ENCODE measurements around the gene SCARB2. TPM values are rescaled to one million over a fixed set of nuclear protein-coding genes. Genes with fewer than 3 reads are reported as not detected.

The SCARB2 gene
- total RNA-seq, 8 experiments from 2014 or later = 79.7 to 230 (median 112) TPM

GRCh38 chr4:76216975-76217814 is 3.6 kb upstream of the SCARB2 start:
- no peak overlapping the region for H3K4me3 ChIP-seq
- peaks cover 10 to 12% of the 10 kb centered on the region in 2 donors for H3K4me1 ChIP-seq (replicated peaks in 1 of 2)
- ATAC-seq (replicated peaks in 6 of 8) = no peak
- in situ Hi-C loops (cut with MboI; ENCODE audit: low pct_unique_long_range_greater_than_20kb in 2 of 9, low sequenced_read_pairs in 9 of 9, unreplicated experiment in 9 of 9) = no loop called here
- 89 to 100% (median 100%) methylated on average over 1 to 5 of the region's 6 CpGs; no CpG with 5 or more reads in 2 of the 10 experiments for WGBS, 10 experiments
- H3K27ac ChIP-seq = no peak overlapping the region

- Histone ChIP-seq H3K27ac (no peak overlapping the region), H3K4me1 (replicated peaks in 1 of 2) (peaks cover 12 to 14% of the 10 kb centered on the region in 2 donors), H3K4me3 (no peak overlapping the region)
- in situ Hi-C loops (cut with MboI; ENCODE audit: low pct_unique_long_range_greater_than_20kb in 2 of 9, low sequenced_read_pairs in 9 of 9, unreplicated experiment in 9 of 9) = no loop called here
- WGBS, 10 experiments = 57 to 100% (median 94%) methylated on average over 1 to 2 of the region's 2 CpGs; no CpG with 5 or more reads in 3 of the 10 experiments
- ATAC-seq (replicated peaks in 6 of 8) = no peak
Observed at GRCh38 chr4:76216524-76216923, 2.9 kb upstream of the SCARB2 start.

GRCh38 chr4:76215077-76215476 is 1.5 kb upstream of the SCARB2 start:
- peak overlapping the region in 1 of 5 donors; percentile 95 for H3K4me3 ChIP-seq
- in situ Hi-C loops (cut with MboI; ENCODE audit: low pct_unique_long_range_greater_than_20kb in 2 of 9, low sequenced_read_pairs in 9 of 9, unreplicated experiment in 9 of 9) = no loop called here
- ATAC-seq (replicated peaks in 6 of 8) = no peak
- WGBS, 10 experiments = 80 to 100% (median 95%) methylated on average over 1 to 3 of the region's 3 CpGs; no CpG with 5 or more reads in 5 of the 10 experiments
- H3K27ac ChIP-seq = peak overlapping the region in 1 of 2 donors; percentile 95
- H3K4me1 ChIP-seq (replicated peaks in 1 of 2) = peaks cover 21 to 22% of the 10 kb centered on the region in 2 donors

GRCh38 chr4:76214177-76214675 is 602 bp upstream of the SCARB2 start:
- no peak for ATAC-seq (replicated peaks in 6 of 8)
- in situ Hi-C loops (cut with MboI; ENCODE audit: low pct_unique_long_range_greater_than_20kb in 2 of 9, low sequenced_read_pairs in 9 of 9, unreplicated experiment in 9 of 9) = no loop called here
- Histone ChIP-seq H3K4me3 (peak overlapping the region; percentile 68 to 95 (median 79)), H3K27ac (peak overlapping the region; percentile 95), H3K4me1 (replicated peaks in 1 of 2) (peaks cover 21 to 22% of the 10 kb centered on the region in 2 donors)
- 8 to 100% (median 58%) methylated on average over 1 to 5 of the region's 10 CpGs; no CpG with 5 or more reads in 4 of the 10 experiments for WGBS, 10 experiments

GRCh38 chr4:76212851-76213414 is 691 bp downstream of the SCARB2 start:
- WGBS, 10 experiments = 0 to 18% (median 2%) methylated on average over 1 to 7 of the region's 14 CpGs
- in situ Hi-C loops (cut with MboI; ENCODE audit: low pct_unique_long_range_greater_than_20kb in 2 of 9, low sequenced_read_pairs in 9 of 9, unreplicated experiment in 9 of 9) = no loop called here
- peak overlapping the region; percentile 95 for H3K27ac ChIP-seq

GRCh38 chr4:76211769-76212708 is 1.6 kb downstream of the SCARB2 start:
- Histone ChIP-seq H3K4me3 (peak overlapping the region; percentile 68 to 95 (median 79)), H3K27ac (peak overlapping the region; percentile 95), H3K4me1 (replicated peaks in 1 of 2) (peaks cover 38 to 40% of the 10 kb centered on the region in 2 donors)
- ATAC-seq (replicated peaks in 6 of 8) = no peak
- in situ Hi-C loops (cut with MboI; ENCODE audit: low pct_unique_long_range_greater_than_20kb in 2 of 9, low sequenced_read_pairs in 9 of 9, unreplicated experiment in 9 of 9) = no loop called here
- 0 to 60% (median 34%) methylated on average over 1 to 5 of the region's 6 CpGs for WGBS, 10 experiments

More at GRCh38 chr4:76212851-76213414, 691 bp downstream of the SCARB2 start:
- peak in 6 of 8 experiments; percentile 10 to 69 (median 32) for ATAC-seq (replicated peaks in 6 of 8)
- H3K4me3 ChIP-seq = peak overlapping the region; percentile 68 to 95 (median 79)
- peaks cover 29 to 32% of the 10 kb centered on the region in 2 donors for H3K4me1 ChIP-seq (replicated peaks in 1 of 2)

- Histone ChIP-seq H3K4me1 (replicated peaks in 1 of 2) (peaks cover 53% of the 10 kb centered on the region in 2 donors), H3K27ac (no peak overlapping the region), H3K4me3 (no peak overlapping the region)
- in situ Hi-C loops (cut with MboI; ENCODE audit: low pct_unique_long_range_greater_than_20kb in 2 of 9, low sequenced_read_pairs in 9 of 9, unreplicated experiment in 9 of 9) = no loop called here
- ATAC-seq (replicated peaks in 6 of 8) = no peak
- WGBS, 10 experiments = 29 to 100% (median 87%) methylated on average over 1 to 4 of the region's 4 CpGs; no CpG with 5 or more reads in 1 of the 10 experiments
Observed at GRCh38 chr4:76210452-76210851, 3.2 kb downstream of the SCARB2 start.

- peaks cover 50 to 53% of the 10 kb centered on the region in 2 donors for H3K4me1 ChIP-seq (replicated peaks in 1 of 2)
- no peak overlapping the region for H3K27ac ChIP-seq
- ATAC-seq (replicated peaks in 6 of 8) = no peak
- 82 to 100% (median 95%) methylated on average over 2 to 4 of the region's 4 CpGs; no CpG with 5 or more reads in 2 of the 10 experiments for WGBS, 10 experiments
- H3K4me3 ChIP-seq = no peak overlapping the region
- in situ Hi-C loops (cut with MboI; ENCODE audit: low pct_unique_long_range_greater_than_20kb in 2 of 9, low sequenced_read_pairs in 9 of 9, unreplicated experiment in 9 of 9) = no loop called here
Observed at GRCh38 chr4:76209881-76210280, 3.7 kb downstream of the SCARB2 start.

GRCh38 chr4:76208005-76208765 is 5.4 kb downstream of the SCARB2 start:
- WGBS, 10 experiments = 2 to 100% (median 49%) methylated on average over 1 to 9 of the region's 9 CpGs
- Histone ChIP-seq H3K27ac (no peak overlapping the region), H3K4me3 (no peak overlapping the region), H3K4me1 (replicated peaks in 1 of 2) (peaks cover 42 to 45% of the 10 kb centered on the region in 2 donors)
- peak in 4 of 8 experiments; percentile 26 to 74 (median 64) for ATAC-seq (replicated peaks in 6 of 8)
- in situ Hi-C loops (cut with MboI; ENCODE audit: low pct_unique_long_range_greater_than_20kb in 2 of 9, low sequenced_read_pairs in 9 of 9, unreplicated experiment in 9 of 9) = no loop called here

- in situ Hi-C loops (cut with MboI; ENCODE audit: low pct_unique_long_range_greater_than_20kb in 2 of 9, low sequenced_read_pairs in 9 of 9, unreplicated experiment in 9 of 9) = no loop called here
- no peak overlapping the region for H3K4me3 ChIP-seq
- H3K27ac ChIP-seq = no peak overlapping the region
- ATAC-seq (replicated peaks in 6 of 8) = no peak
- peaks cover 42 to 45% of the 10 kb centered on the region in 2 donors for H3K4me1 ChIP-seq (replicated peaks in 1 of 2)
Observed at GRCh38 chr4:76207549-76207948, 6.1 kb downstream of the SCARB2 start.

GRCh38 chr4:76206222-76206942 is 7.2 kb downstream of the SCARB2 start:
- H3K4me3 ChIP-seq = no peak overlapping the region
- WGBS, 10 experiments = 3 to 95% (median 62%) methylated on average over 1 to 7 of the region's 7 CpGs
- in situ Hi-C loops (cut with MboI; ENCODE audit: low pct_unique_long_range_greater_than_20kb in 2 of 9, low sequenced_read_pairs in 9 of 9, unreplicated experiment in 9 of 9) = no loop called here
- H3K27ac ChIP-seq = peak overlapping the region; percentile 7 to 10
- peak in 5 of 8 experiments; percentile 49 to 82 (median 55) for ATAC-seq (replicated peaks in 6 of 8)
- H3K4me1 ChIP-seq (replicated peaks in 1 of 2) = peaks cover 38 to 41% of the 10 kb centered on the region in 2 donors

Data from motor neuron (in vitro differentiated cells).